Endothelial cell of umbilical vein (primary cell): ENCODE measurements around the gene TSPAN10. TPM values are rescaled to one million over a fixed set of nuclear protein-coding genes. Genes with fewer than 3 reads are reported as not detected.

Experiments
- BruUV-seq: library from RNA; stranded (reverse); fragments of 400-500 nt; replicated peaks from 2 replicates; lab custom pipeline; 2021; lab: Mats Ljungman, UMichigan
- CTCF ChIA-PET: fragments of 300-600, 350-600 bp; sonication (Branson Sonifier 250); formaldehyde crosslinking; loops from one replicate; lab custom pipeline; 2021; ENCODE audit warnings: antibody characterized with exemption, inconsistent platforms; lab: Charles Lee
- POLR2A ChIA-PET: fragments of 300-600, 350-600 bp; sonication (Branson Sonifier 250); formaldehyde crosslinking; loops from one replicate; lab custom pipeline; 2021; ENCODE audit warnings: antibody characterized with exemption, inconsistent platforms; lab: Charles Lee
- DNase-seq: peaks from one replicate; pipeline ENCODE4 v3.0.0-alpha.2; 2011; ENCODE audit warnings: low read depth, low spot score
- FAIRE-seq: peaks from 2 replicates; lab custom pipeline; 2011; peaks lifted over from hg19 to GRCh38; lab: Jason Lieb, UNC
- H2AFZ ChIP-seq: 2 replicates; pipeline ENCODE4 v1.6.0; 2012; ENCODE audit warnings: low read depth, low read length, control low read depth, inconsistent platforms
- H3K27ac ChIP-seq: 2 replicates; pipeline ENCODE4 v1.5.1; 2011; ENCODE audit warnings: low read depth, mild to moderate bottlenecking, control low read depth, low read length, moderate library complexity; ENCODE audit not compliant: insufficient read depth
- H3K27me3 ChIP-seq, 2 experiments: 2 replicates each; pipeline versions ENCODE4 v1.6.0 to v1.6.1; 2011; ENCODE audit warnings: low read length in 2 of 2, mixed read lengths in 1 of 2; ENCODE audit not compliant: control insufficient read depth in 2 of 2, insufficient read depth in 2 of 2
- H3K36me3 ChIP-seq, 2 experiments: 2 replicates in 1 of 2; 3 replicates in 1 of 2; pipeline ENCODE4 v1.5.1; 2011; ENCODE audit warnings: low read length in 2 of 2, mild to moderate bottlenecking in 1 of 2, moderate library complexity in 1 of 2; ENCODE audit not compliant: control insufficient read depth in 2 of 2, insufficient read depth in 2 of 2; ENCODE audit errors: extremely low read depth in 1 of 2
- H3K4me1 ChIP-seq: 3 replicates; pipeline ENCODE4 v1.5.1; 2011; ENCODE audit warnings: mild to moderate bottlenecking, low read length; ENCODE audit not compliant: control insufficient read depth, insufficient read depth; ENCODE audit errors: extremely low read depth
- H3K4me2 ChIP-seq: 2 replicates; pipeline ENCODE4 v1.6.1; 2011; ENCODE audit warnings: low read length, control low read depth, mixed read lengths; ENCODE audit not compliant: insufficient read depth
- H3K4me3 ChIP-seq, 3 experiments: fragments of 200-600 bp in 1 of 3; sonication (generic), shearing (Covaris generic) in 1 of 3; replicated peaks in 1 of 3; 2 replicates each; pipeline ENCODE4 v1.5.1; 2011 to 2016; ENCODE audit warnings: control low read depth in 3 of 3, low read length in 3 of 3, mild to moderate bottlenecking in 2 of 3, inconsistent platforms in 1 of 3, low read depth in 1 of 3, moderate library complexity in 1 of 3; ENCODE audit not compliant: insufficient read depth in 1 of 3
- H3K79me2 ChIP-seq: 2 replicates; pipeline ENCODE4 v1.6.0; 2012; ENCODE audit warnings: low read length, inconsistent platforms; ENCODE audit not compliant: control insufficient read depth, insufficient read depth
- H3K9ac ChIP-seq: replicated peaks from 2 replicates; pipeline ENCODE3; 2011; ENCODE audit warnings: low read length, control low read depth; ENCODE audit not compliant: insufficient read depth; ENCODE audit errors: extremely low read depth
- H3K9me1 ChIP-seq: replicated peaks from 3 replicates; pipeline ENCODE4 v1.6.0; 2011; ENCODE audit warnings: mild to moderate bottlenecking, low read length; ENCODE audit not compliant: control insufficient read depth, insufficient read depth; ENCODE audit errors: extremely low read depth
- H3K9me3 ChIP-seq: replicated peaks from 2 replicates; pipeline ENCODE4 v1.5.1; 2012; ENCODE audit warnings: low read length, inconsistent platforms; ENCODE audit not compliant: control insufficient read depth, insufficient read depth
- H4K20me1 ChIP-seq: replicated peaks from 2 replicates; pipeline ENCODE3; 2011; ENCODE audit warnings: mild to moderate bottlenecking, low read length; ENCODE audit not compliant: control insufficient read depth, insufficient read depth; ENCODE audit errors: extremely low read depth
- EZH2 ChIP-seq: IDR thresholded peaks from 2 replicates; pipeline ENCODE4 v1.6.1; 2012; ENCODE audit warnings: borderline replicate concordance, low read depth, mild to moderate bottlenecking, moderate library complexity, low read length, inconsistent platforms; ENCODE audit not compliant: severe bottlenecking
- FOS ChIP-seq: IDR thresholded peaks from 2 replicates; pipeline ENCODE4 v1.6.1; 2011; ENCODE audit warnings: mild to moderate bottlenecking, low read length, moderate library complexity, borderline replicate concordance; ENCODE audit not compliant: insufficient read depth
- GATA2 ChIP-seq: IDR thresholded peaks from 2 replicates; pipeline ENCODE4 v1.7.0; 2011; ENCODE audit warnings: low read depth, mild to moderate bottlenecking, moderate library complexity, mixed read lengths, low read length; ENCODE audit not compliant: insufficient read length, insufficient read depth
- MYC ChIP-seq: IDR thresholded peaks from one replicate; pipeline ENCODE4 v1.6.1; 2011; ENCODE audit warnings: mild to moderate bottlenecking, low read depth, low read length
- POLR2A ChIP-seq: IDR thresholded peaks from 2 replicates; pipeline ENCODE4 v1.6.1; 2012; ENCODE audit warnings: low read depth, mild to moderate bottlenecking, control low read depth, low read length
- POLR2AphosphoS5 ChIP-seq: IDR thresholded peaks from 2 replicates; pipeline ENCODE4 v1.6.1; 2012; ENCODE audit warnings: low read depth, mild to moderate bottlenecking, control low read depth, low read length, moderate library complexity; ENCODE audit not compliant: insufficient read depth
- dilution Hi-C: fragments of 300-500 bp; cut with MboI; formaldehyde crosslinking; loops from one replicate; pipeline ENCODE4 v1.15.0; 2019; ENCODE audit warnings: low sequenced_read_pairs; ENCODE audit not compliant: extremely low pct_ligation_motif_present
- intact Hi-C: fragments of 100-400 bp; cut with micrococcal nuclease; formaldehyde crosslinking; loops from one replicate; pipeline ENCODE4 v1.10.0; 2022
- polyA plus RNA-seq, 4 experiments: library from polyadenylated mRNA; depleted of rRNA in 3 of 4; stranded (reverse) in 3 of 4; unstranded in 1 of 4; fragments of >200 nt; gene quantifications; 2 replicates each; pipeline versions ENCODE4 v1.2.1 to v1.2.3, GENCODE V29; 2011 to 2012; ENCODE audit warnings: missing spikeins in 1 of 4
- total RNA-seq: library from RNA; stranded (reverse); gene quantifications from 2 replicates; pipeline ENCODE4 v1.2.3, GENCODE V29; 2021
- TF ChIP-seq, protein P1 (sequence below), 2 donors: IDR thresholded peaks; 1 replicate in 1 of 2; 2 replicates in 1 of 2; pipeline ENCODE4 v1.5.1; 2011; ENCODE audit warnings: low read length in 2 of 2, mild to moderate bottlenecking in 2 of 2, moderate library complexity in 2 of 2, control low read depth in 1 of 2, inconsistent platforms in 1 of 2, low read depth in 1 of 2; ENCODE audit not compliant: insufficient read depth in 1 of 2; ENCODE audit errors: extremely low read depth in 1 of 2

Gene TSPAN10
- total and polyA plus RNA-seq, 2 donors (not counting 3 experiments of a cell fraction or from before 2014, with no cell fraction given): 0.91 to 1.1 TPM

DNA sequence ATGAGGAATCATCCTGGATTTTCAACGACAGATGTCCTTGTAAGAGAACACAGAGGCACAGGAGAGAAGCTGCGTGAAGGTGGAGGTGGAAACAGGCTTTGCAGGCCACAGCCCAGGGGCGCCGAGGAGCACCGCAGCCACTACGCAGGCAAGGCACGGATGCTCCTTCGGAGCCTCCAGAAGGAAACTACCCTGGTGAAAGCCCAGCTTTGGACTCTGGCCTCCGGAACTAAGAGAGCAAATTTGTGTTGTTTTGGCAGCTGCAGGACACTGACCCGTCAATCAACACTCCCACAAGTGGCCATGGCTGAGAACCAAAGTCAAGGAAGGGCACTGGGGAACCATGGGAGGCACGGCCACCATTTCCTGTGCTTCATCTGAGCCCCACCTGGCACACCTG is 43.2 kb downstream of the TSPAN10 start:
- H3K9me3 ChIP-seq: no peaks in the 10 kb centered on the region
- CTCF ChIA-PET: no interaction called here
- no peak for DNase-seq
- dilution Hi-C loops: no loop called here
- no peaks in the 10 kb centered on the region for H3K9me1 ChIP-seq
- no peak overlapping the region for H3K4me3 ChIP-seq
- H4K20me1 ChIP-seq: no peaks in the 10 kb centered on the region
- BruUV-seq: no TSS peak
- H2AFZ ChIP-seq: no peak overlapping the region
- intact Hi-C loops: no loop called here
- H3K79me2 ChIP-seq: peaks cover 31% of the 10 kb centered on the region
- H3K4me2 ChIP-seq: no peak overlapping the region
- H3K36me3 ChIP-seq: peaks cover 0 to 3% of the 10 kb centered on the region in 2 experiments
- no peaks in the 10 kb centered on the region for H3K27me3 ChIP-seq
- no peak overlapping the region for H3K27ac ChIP-seq
- peaks cover 10% of the 10 kb centered on the region for H3K4me1 ChIP-seq
- POLR2A ChIA-PET: no interaction called here
- H3K9ac ChIP-seq: no peak overlapping the region
- TF ChIP-seq POLR2A (no peak), EZH2 (no peak), FOS (no peak), POLR2AphosphoS5 (no peak), GATA2 (no peak), MYC (no peak)
- TF ChIP-seq, protein P1, sequence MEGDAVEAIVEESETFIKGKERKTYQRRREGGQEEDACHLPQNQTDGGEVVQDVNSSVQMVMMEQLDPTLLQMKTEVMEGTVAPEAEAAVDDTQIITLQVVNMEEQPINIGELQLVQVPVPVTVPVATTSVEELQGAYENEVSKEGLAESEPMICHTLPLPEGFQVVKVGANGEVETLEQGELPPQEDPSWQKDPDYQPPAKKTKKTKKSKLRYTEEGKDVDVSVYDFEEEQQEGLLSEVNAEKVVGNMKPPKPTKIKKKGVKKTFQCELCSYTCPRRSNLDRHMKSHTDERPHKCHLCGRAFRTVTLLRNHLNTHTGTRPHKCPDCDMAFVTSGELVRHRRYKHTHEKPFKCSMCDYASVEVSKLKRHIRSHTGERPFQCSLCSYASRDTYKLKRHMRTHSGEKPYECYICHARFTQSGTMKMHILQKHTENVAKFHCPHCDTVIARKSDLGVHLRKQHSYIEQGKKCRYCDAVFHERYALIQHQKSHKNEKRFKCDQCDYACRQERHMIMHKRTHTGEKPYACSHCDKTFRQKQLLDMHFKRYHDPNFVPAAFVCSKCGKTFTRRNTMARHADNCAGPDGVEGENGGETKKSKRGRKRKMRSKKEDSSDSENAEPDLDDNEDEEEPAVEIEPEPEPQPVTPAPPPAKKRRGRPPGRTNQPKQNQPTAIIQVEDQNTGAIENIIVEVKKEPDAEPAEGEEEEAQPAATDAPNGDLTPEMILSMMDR (IDR thresholded peaks at IDR 0.05; ENCODE audit: extremely low read depth in 1 of 2, insufficient read depth in 1 of 2, low read depth in 1 of 2, low read length in 2 of 2): no peak
- FAIRE-seq: no peak
